Measurements from ENCODE around the gene PDIA2.

Gene PDIA2

DNA sequence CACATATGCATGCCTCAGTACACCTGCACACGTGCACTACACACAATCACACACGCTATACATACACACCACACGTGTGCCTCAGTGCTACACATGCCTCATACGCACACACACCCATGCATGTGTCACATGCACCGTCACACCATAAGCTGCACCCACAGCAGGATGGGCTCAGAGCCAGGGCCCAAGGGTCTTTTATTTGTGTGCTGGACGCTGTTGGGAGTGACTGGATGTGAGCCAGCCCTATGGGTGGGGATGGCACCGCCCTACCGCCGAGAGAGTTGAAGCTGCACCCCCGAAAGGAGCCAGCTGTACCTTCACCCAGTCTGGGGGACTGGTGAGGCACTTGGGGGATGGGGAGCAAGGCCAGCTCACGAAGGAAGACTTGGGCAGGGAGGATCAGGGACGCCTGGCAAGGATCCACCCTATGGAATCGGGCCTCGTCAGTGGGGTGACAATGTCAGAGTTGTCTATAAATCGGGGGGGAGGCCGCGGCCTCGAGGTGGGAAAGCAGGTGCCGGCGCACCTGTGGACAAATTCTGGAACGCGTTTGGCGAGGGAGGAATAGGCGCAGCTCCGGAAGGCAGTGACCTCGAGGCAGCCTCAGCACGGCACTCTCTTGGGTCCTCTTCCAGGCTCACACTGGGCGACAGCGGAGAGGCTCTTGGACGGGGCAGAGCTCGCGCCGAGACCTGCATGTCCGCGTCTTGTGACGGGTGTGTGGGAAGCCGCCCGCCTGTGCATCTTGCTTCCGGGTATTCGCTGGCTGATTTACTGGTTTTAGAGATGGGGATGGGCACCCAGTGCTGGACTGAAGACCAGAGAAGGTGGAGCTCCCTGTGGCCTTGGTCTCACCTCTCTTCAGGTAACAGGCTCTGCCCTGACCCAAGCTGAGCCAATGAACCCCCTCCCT, 14.6 kb upstream of the PDIA2 start:
- Histone ChIP-seq H2AFZ (ENCODE audit: low read depth) (no peak overlapping the region), H3K27me3 (ENCODE audit: insufficient read depth, low read depth) (peaks cover 15% of the 10 kb centered on the region; the same call in 1 of the 2 replicates), H4K20me1 (ENCODE audit: insufficient read depth) (no peaks in the 10 kb centered on the region), H3K36me3 (ENCODE audit: insufficient read depth) (no peaks in the 10 kb centered on the region), H3K4me1 (ENCODE audit: low read depth, poor library complexity, severe bottlenecking) (peaks cover 2% of the 10 kb centered on the region), H3K9ac (no peak overlapping the region), H3K4me2 (no peak overlapping the region), H3K4me3 (IDR thresholded peaks at IDR 0.05; ENCODE audit: insufficient read depth, low read depth, low read length) (no peak overlapping the region), H3K27ac (no peak overlapping the region), H3K79me2 (ENCODE audit: insufficient read depth, low read depth) (no peaks in the 10 kb centered on the region)
- TF ChIP-seq, protein P1, sequence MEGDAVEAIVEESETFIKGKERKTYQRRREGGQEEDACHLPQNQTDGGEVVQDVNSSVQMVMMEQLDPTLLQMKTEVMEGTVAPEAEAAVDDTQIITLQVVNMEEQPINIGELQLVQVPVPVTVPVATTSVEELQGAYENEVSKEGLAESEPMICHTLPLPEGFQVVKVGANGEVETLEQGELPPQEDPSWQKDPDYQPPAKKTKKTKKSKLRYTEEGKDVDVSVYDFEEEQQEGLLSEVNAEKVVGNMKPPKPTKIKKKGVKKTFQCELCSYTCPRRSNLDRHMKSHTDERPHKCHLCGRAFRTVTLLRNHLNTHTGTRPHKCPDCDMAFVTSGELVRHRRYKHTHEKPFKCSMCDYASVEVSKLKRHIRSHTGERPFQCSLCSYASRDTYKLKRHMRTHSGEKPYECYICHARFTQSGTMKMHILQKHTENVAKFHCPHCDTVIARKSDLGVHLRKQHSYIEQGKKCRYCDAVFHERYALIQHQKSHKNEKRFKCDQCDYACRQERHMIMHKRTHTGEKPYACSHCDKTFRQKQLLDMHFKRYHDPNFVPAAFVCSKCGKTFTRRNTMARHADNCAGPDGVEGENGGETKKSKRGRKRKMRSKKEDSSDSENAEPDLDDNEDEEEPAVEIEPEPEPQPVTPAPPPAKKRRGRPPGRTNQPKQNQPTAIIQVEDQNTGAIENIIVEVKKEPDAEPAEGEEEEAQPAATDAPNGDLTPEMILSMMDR (conservative IDR thresholded peaks at IDR 0.05; ENCODE audit: low read depth, low read length): no peak

DNA sequence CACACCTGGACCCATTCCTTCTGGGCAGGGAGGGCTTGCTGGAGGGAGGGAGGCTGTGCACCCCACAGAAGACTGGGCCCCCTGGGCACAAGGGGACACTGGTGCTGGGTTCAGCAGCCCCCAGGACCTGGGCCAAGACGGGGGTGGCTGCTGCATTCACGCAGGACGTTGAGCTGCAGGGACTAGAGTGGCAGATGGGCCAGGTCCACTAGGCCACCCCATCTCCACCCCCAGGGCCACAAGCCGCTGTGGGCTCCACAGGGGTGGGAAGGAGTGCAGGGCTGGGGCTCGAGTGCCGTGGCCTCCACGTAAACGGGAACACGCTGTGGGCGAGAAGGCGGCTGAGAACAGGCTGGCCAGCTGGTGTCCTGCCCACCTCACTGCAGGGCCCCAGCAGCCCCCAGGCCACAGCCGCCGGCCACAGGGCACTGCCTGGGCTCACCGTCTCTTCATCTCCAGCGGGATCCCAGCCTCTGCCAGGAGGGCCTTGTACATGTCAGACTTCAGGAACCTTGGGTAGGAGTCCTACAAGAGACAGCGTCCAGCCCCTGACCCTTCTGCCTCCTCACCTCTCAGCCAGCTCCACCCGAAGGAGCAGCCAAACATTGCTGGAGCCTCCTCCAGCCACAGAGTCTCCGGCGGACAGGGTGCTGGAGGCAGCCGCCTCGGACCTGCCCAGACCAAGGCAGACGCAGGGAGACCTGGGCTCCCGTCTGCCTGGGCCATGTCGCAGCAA, 13.7 kb upstream of the PDIA2 start:
- Histone ChIP-seq H3K4me2 (no peak overlapping the region), H3K36me3 (ENCODE audit: insufficient read depth) (no peaks in the 10 kb centered on the region), H3K79me2 (ENCODE audit: insufficient read depth, low read depth) (no peaks in the 10 kb centered on the region), H3K9ac (no peak overlapping the region), H4K20me1 (ENCODE audit: insufficient read depth) (no peaks in the 10 kb centered on the region), H3K4me1 (ENCODE audit: low read depth, poor library complexity, severe bottlenecking) (peaks cover 3% of the 10 kb centered on the region), H2AFZ (ENCODE audit: low read depth) (no peak overlapping the region), H3K27ac (no peak overlapping the region), H3K4me3 (IDR thresholded peaks at IDR 0.05; ENCODE audit: insufficient read depth, low read depth, low read length) (no peak overlapping the region), H3K27me3 (ENCODE audit: insufficient read depth, low read depth) (peaks cover 22% of the 10 kb centered on the region; the same call in 1 of the 2 replicates)
- TF ChIP-seq, protein P1 (conservative IDR thresholded peaks at IDR 0.05; ENCODE audit: low read depth, low read length): no peak

DNA sequence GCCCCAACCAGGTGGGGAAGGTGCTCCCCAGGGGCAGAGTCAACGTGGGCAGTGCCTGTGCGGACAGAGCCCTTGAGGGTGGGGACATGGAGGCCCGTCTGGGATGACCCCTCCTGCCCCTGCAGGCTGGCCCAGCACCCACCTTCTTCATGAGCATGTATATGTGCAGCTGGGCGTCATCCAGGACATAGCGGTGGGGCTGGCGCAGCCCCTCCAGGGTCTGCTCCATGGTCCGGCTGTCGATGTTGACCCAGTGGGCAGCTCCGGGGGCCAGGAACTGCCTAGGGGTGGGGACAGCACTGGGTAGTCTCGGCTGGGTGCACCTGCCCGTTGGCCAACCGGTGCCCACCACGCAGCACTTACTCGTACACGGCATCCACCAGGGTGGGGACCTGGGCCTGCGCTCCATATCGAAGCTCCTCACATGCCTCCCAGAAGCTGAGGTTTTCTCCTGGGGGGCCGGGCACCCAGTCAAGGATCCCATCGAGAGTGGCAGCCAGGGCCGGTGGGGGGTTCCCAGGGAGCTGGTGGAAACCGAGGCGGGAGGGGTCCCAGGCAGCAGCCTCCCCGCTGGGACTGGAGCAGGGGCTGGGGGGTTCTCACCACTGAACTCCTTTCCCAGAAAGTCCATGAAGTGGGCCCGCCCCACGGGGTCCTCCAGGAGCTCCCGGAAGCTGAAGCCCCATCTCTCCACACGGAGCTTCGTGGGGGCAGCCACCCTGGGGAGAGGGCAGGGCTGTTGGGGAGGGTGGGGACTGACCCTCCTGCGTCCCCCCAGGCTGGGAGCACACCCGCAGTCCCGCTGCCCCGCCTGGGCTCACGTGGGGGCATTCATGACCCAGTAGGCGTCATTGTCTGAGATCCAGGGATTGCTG, 12.3 kb upstream of the PDIA2 start:
- TF ChIP-seq, protein P1 (conservative IDR thresholded peaks at IDR 0.05; ENCODE audit: low read depth, low read length): no peak
- Histone ChIP-seq H2AFZ (ENCODE audit: low read depth) (no peak overlapping the region), H3K79me2 (ENCODE audit: insufficient read depth, low read depth) (no peaks in the 10 kb centered on the region), H3K27ac (no peak overlapping the region), H3K27me3 (ENCODE audit: insufficient read depth, low read depth) (peaks cover 32% of the 10 kb centered on the region; the same call in 1 of the 2 replicates), H3K4me1 (ENCODE audit: low read depth, poor library complexity, severe bottlenecking) (peaks cover 3% of the 10 kb centered on the region), H4K20me1 (ENCODE audit: insufficient read depth) (no peaks in the 10 kb centered on the region), H3K9ac (no peak overlapping the region), H3K36me3 (ENCODE audit: insufficient read depth) (no peaks in the 10 kb centered on the region), H3K4me3 (IDR thresholded peaks at IDR 0.05; ENCODE audit: insufficient read depth, low read depth, low read length) (no peak overlapping the region), H3K4me2 (no peak overlapping the region)

All from KMS-11 (cell line).